ENCODE data around the gene MYDGF.
"Not testable (repeated sequence)": the region's sequence is repeated elsewhere in the genome, so short reads cannot be mapped to it uniquely, and the experiment has no call there.

The MYDGF gene

GRCh38 chr19:4669723-4670480 is at the start of gene MYDGF:
Gene MYDGF, minus strand, starts transcription at chr19:4670342. Its CDS starts 8 bp downstream, at chr19:4670334.
- peak; percentile 87 to 91 for DNase-seq (ENCODE audit: low read depth in 1 of 2, low spot score in 1 of 2)

- DNase-seq (ENCODE audit: low read depth in 1 of 2, low spot score in 1 of 2): no peak
Measured at GRCh38 chr19:4719499-4719866, 49.3 kb upstream of the MYDGF start.

GRCh38 chr19:4717966-4718701 is 48.0 kb upstream of the MYDGF start:
- DNase-seq (ENCODE audit: low read depth in 1 of 2, low spot score in 1 of 2): no peak

GRCh38 chr19:4717191-4717965 is 47.2 kb upstream of the MYDGF start:
- DNase-seq (ENCODE audit: low read depth in 1 of 2, low spot score in 1 of 2): no peak

- DNase-seq (ENCODE audit: low read depth in 1 of 2, low spot score in 1 of 2): no peak
Measured at GRCh38 chr19:4715529-4716221, 45.5 kb upstream of the MYDGF start.

GRCh38 chr19:4715178-4715528 is 45.0 kb upstream of the MYDGF start:
- DNase-seq (ENCODE audit: low read depth in 1 of 2, low spot score in 1 of 2): not testable (repeated sequence)

GRCh38 chr19:4714016-4714415 is 43.9 kb upstream of the MYDGF start:
- no peak for DNase-seq (ENCODE audit: low read depth in 1 of 2, low spot score in 1 of 2)

GRCh38 chr19:4713384-4713951 is 43.3 kb upstream of the MYDGF start:
- no peak for DNase-seq (ENCODE audit: low read depth in 1 of 2, low spot score in 1 of 2)

GRCh38 chr19:4712771-4713170 is 42.6 kb upstream of the MYDGF start:
- DNase-seq (ENCODE audit: low read depth in 1 of 2, low spot score in 1 of 2): no peak

- DNase-seq (ENCODE audit: low read depth in 1 of 2, low spot score in 1 of 2): no peak
Measured at GRCh38 chr19:4711211-4711610, 41.1 kb upstream of the MYDGF start.

GRCh38 chr19:4710281-4710600 is 40.1 kb upstream of the MYDGF start:
- no peak for DNase-seq (ENCODE audit: low read depth in 1 of 2, low spot score in 1 of 2)

GRCh38 chr19:4709440-4710280 is 39.5 kb upstream of the MYDGF start:
- no peak for DNase-seq (ENCODE audit: low read depth in 1 of 2, low spot score in 1 of 2)

GRCh38 chr19:4707956-4708650 is 38.0 kb upstream of the MYDGF start:
- DNase-seq (ENCODE audit: low read depth in 1 of 2, low spot score in 1 of 2): no peak

GRCh38 chr19:4707322-4707721 is 37.2 kb upstream of the MYDGF start:
- no peak for DNase-seq (ENCODE audit: low read depth in 1 of 2, low spot score in 1 of 2)

GRCh38 chr19:4705413-4706131 is 35.4 kb upstream of the MYDGF start:
- no peak for DNase-seq (ENCODE audit: low read depth in 1 of 2, low spot score in 1 of 2)

GRCh38 chr19:4704317-4704673 is 34.2 kb upstream of the MYDGF start:
- no peak for DNase-seq (ENCODE audit: low read depth in 1 of 2, low spot score in 1 of 2)

- no peak for DNase-seq (ENCODE audit: low read depth in 1 of 2, low spot score in 1 of 2)
Measured at GRCh38 chr19:4703671-4704316, 33.7 kb upstream of the MYDGF start.

- DNase-seq (ENCODE audit: low read depth in 1 of 2, low spot score in 1 of 2): no peak
Measured at GRCh38 chr19:4702764-4703163, 32.6 kb upstream of the MYDGF start.

- no peak for DNase-seq (ENCODE audit: low read depth in 1 of 2, low spot score in 1 of 2)
Measured at GRCh38 chr19:4701557-4701956, 31.4 kb upstream of the MYDGF start.
